Activated CD4-positive, CD25-positive, alpha-beta regulatory T cell treated with anti-CD3 and anti-CD28 coated beads, Interleukin-2, amount 50 U/mL, for 16 hours (primary cell): ENCODE data around the gene KRT79.

Source experiments
- DNase-seq: peaks from one replicate; pipeline ENCODE4 v3.0.0-alpha.2; 2020; ENCODE audit warnings: low read depth, low spot score

The KRT79 gene

DNA sequence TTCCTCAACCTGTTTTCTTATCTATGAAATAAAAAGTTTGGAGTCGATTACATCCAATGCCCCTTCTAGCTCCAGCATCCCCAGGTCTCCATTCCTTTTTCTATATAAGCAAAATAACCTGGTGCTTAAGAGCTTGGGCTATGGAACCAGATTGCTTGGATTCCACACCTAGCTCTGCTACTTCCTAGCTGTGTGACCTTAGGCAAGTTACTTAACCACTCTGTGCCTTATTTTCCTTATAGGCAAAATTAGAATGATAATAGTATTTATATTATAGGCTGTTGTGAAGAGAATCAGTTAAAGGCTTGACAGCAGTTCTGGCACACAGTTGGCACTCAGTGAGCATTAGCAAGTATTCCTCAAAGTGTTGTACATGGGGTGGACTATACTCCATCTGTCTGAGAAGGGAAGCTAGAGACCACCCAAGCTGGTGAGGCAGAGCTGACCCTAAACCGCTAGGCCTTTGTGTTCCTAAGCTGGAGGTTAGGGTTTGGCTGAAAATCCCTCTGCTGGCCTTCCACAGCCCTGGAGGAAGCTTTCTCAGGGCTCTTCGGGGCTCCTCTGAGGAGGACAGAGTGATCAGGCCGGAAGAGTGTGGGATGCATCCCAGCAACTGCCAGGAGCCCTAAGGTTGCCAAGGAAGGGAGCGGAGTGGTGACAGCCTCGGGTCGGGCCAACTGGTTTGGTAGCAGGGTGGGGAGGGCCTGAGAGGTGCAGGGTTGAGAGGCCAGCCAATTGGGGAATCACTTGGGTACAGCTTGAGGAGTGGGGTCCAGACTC is 14.2 kb downstream of the KRT79 start:
- DNase-seq, result no peak

DNA sequence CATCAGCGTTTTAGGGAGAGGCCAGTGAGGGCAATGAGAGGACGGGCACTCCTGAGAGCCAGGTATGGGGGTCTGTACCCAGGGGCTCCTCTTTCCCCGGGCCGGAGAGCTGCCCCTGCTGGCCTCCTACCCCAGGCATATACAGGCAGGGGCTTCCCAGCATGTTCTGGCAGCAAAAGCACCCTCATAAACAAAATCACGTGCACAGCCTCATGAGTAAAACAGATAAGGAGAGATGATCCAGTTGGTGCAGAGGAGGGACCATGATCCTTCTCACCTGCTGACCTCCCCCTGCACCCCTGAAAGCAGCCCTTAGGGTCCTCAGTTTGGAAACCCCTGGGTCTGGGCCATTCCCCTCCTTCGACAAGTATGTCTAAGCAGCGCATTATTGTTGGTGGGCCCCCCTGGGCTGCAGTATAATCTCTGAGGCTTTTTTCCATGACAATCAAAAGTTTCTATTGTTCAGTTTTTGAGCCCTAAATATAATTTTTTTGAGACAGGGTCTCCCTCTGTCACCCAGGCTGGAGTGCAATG is 15.2 kb downstream of the KRT79 start:
- DNase-seq, result no peak

DNA sequence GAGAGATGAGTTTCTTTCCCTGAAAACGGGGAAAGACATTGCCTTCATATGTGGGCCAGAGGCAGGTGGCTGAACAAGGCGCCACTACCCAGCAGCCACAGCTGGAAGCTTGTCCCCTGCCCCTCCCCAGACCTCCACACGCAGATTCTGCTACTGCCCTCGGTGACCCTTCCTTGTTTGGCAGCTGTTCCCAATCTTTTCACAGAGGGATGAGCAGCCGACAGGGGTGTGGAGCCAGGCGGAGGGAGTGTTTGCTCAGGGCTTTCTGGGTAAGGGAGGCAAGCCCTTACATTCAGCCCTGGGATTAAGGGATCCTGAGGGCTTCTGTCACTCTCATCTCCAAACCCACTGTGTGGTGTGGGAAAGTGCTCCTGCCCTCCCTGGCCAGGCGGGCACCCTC is 15.7 kb downstream of the KRT79 start:
- no peak for DNase-seq

DNA sequence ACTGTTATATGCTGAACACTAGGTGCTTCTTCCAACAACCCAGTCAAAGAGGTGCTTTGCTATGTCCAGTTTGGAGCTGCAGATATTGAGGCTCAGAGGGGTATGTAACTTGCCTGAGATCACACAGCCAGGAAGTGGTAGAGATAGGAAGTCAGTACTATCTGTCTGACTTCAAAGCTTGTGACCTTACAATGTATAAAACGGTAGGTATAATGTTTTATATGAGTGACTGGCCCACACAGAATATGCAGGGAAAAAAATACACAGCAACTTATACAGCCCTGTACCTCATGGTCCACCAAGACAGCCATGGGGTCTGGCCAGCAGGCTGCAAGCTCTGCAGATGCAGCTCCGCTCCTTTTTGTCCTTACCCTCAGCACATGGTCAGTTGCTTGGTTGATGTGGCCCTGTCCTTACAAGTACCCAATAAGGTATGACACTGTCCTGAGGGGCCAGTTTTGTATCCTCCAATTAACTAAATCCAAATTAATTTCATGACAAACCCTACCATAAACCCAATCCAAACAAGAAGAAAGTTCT is 16.3 kb downstream of the KRT79 start:
- DNase-seq, result no peak

DNA sequence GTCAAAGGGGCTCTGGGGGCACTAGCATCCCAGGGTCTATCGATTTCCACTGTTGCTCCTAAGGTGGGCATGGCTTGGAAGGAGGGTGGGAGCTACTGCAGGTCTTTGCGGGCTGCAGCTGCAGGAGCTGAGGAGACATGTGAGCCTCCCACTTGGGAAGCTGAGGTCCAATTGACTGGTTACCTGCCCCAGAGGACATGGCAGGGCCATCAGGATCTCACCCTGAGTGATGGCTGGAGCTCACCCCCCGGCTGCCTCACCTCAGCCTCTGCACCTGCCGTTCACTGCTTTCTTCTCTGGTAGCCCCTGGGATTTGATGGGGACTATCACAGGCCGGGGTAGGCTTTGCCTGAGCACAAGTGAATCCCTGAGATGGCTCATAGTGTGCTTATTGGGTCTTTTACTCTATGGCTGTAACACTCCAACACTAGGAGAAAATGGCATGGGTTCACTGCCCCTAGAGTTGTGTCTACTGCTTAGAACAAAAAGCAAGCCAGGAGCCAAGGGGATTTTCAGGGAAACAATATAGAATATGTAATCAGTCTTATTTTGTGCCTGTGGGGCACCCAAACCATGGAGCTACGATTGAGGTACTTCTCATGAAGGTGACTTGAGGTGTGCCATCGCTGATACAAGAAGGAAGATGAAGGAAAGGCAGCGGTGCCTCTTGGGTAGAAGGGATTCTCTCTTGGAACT is 17.0 kb downstream of the KRT79 start:
- DNase-seq, result no peak

DNA sequence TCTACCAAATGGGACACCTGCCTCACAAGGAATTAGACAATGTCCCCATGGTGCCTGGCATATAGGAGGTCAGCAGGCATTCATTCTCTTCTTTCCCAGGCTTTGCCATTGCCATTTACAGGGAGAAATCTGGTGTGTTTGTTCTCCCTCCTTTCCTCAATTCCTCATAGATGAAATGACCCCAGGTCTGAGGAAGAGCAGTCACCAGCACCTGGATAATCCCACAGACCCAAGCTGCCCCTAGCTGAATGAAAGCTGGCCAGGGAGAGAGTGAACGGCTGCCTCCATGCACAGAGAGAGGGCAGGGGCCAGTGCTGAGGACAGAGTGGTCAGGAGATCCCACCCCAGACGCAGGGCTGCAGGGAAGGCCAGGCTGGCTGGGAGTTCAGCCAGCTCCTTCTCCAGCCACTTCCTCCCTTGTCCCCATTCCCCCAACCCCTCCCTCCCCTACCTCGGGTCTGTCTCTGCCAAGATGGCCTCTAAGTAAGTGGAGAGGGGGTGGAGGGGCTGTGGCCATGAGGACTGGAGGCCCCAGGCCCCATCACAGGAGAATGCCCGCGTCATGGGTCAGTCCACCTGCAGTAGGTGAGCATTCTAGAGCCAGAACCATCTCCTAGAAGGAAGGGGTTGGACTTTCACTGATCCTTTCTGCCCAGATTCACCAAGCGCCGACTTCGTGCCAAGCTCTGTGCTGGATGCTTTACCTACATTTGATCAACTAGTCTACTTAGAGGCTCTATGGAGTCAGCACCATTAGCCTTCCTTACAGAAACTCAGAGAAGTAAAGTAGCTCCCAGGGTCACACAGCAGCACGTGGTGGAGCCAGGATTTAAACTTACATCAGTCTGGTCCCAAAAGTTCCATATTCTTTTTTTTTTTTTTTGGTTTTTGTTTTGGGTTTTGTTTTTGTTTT is 18.2 kb downstream of the KRT79 start:
- no peak for DNase-seq

DNA sequence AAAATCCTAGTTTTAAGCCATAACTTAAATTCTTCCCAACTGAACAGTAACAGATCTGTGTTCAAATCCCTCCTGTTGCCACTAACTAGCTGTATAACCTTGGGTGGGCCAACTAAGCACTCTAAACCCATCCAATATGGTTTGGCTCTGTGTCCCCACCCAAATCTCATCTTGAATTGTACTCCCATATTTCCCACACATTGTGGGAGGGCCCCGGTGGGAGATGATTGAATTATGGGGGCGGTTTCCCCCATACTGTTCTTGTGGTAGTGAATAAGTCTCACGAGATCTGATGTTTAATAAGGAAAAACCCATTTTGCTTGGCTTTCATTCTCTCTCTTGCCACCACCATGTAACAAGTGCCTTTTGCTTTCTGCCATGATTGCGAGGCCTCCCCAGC is 18.9 kb downstream of the KRT79 start:
- DNase-seq, result no peak

DNA sequence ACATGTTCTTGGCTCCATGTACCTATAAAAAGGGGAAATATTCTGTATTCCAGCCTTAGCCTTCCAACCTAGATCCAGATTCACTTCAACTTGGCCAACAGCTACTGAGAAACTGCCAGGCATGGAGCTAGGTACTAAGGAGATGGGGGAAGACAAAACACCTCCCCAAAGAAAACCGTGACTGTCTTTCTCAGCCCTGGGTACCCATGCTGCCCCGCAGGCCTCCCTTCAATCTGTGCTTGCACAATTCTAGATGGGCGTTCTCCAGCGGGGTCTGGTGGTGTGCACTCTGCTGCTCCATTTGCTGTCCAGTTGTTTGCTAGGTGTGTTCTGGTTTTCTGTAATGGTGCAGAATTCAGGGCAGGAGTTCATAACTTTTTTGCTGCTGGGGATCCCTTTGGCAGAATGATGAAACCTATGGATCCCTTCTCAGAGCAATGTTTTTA is 19.4 kb downstream of the KRT79 start:
- no peak for DNase-seq

DNA sequence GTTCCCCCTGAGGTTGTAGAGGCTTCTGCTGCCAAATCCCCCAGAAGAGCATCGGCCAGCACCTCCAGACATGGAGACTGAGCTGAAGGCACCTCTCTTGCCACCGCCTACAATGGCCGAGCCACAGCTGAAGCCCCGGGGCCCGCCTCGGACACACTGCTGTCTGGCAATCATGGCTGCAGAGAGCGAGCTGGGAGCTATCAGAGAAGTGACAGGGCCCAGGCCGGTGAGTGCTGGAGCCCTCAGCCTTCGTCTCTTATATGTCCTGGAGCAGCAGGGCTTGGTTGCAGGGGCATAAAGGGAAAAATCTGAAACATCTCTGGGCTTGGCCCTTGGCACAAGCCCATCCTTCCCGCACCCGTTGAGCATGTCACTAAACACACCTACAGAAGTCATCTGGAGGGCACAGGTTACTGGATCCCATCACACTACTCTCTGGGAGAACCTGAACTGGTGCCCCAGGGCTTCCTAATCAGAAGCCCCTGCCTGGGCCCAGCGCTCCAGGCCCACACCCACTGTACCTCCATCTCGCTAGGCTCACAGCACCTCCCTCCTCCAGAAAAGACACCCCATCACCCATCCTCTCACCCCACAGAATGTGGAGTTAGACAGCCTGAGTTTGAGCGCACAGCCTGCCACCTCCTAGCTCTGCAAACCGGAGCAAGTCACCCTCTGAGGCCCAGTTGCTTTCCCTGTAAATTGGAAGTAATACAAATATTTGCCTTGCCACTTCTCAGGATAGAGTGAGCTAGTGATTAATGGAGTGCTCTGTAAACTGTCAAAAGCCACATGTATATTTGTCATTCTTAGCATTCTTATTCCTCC is 20.0 kb downstream of the KRT79 start, which contains the start of gene KRT4:
Gene KRT4, minus strand, starts transcription at position 232 of the 825 bp plus-strand sequence. Its CDS starts 58 bp downstream, at position 174.
- DNase-seq, result no peak

DNA sequence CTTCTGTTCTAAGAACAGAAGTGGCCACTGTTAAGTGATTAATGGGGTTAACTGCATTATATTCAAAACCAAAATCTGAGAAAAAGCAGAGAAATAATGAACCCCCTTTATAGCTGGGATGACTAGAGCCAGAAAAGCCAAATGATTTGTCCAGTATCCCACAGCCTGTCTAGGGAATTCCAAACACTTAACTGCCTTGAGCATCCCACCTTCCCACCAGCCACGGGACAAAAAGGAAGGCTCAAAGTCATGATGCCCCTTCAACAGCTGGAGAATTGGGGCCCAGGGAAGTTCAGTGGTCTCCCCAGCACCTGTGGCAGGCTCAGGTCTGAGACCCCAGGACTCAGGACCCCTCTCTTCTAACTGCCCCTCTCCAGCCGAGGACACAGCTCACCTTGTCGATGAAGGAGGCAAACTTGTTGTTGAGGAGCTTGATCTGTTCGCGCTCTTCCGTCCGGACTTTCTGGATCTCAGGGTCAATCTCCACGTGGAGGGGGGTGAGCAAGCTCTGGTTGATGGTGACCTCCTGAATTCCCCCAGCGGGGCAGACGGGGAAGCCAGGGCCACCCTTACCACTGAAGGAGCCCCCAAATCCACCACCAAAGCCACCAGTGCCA is 20.8 kb downstream of the KRT79 start:
- DNase-seq, result no peak

DNA sequence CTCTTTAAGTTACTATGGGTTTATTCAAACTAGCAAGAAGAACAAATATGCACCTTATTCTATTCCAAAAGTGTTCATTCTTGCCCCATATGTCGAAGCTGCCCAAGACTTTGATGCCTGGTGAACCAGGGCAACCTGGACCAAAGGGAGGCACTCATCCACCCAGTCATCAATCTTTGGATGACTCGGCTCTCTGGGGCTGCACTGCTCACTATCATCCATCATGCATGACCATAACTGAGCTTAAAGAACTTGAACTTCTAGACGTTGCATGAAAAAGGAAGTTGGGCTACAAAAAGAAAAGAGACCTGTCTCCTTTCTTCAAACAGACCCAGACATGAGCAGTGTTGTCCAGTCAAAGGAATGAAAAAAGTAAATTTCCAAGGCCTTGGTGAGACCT is 21.4 kb downstream of the KRT79 start:
- DNase-seq, result no peak

DNA sequence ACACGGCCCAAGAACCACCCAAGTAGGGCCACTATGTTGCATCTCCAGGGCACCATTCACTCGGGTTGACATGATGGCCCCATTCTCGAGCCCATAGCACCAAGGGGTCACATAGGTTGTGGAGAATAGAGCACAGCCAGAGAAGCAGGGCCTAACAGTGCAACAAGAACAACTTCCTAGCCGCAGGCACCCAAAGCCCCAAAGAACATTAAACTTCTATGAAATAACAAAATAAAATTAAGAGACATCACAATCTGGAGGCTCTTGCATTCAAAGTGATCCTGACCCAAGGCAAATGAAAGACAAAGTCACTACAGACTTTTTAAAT is 22.1 kb downstream of the KRT79 start:
- DNase-seq, result no peak

DNA sequence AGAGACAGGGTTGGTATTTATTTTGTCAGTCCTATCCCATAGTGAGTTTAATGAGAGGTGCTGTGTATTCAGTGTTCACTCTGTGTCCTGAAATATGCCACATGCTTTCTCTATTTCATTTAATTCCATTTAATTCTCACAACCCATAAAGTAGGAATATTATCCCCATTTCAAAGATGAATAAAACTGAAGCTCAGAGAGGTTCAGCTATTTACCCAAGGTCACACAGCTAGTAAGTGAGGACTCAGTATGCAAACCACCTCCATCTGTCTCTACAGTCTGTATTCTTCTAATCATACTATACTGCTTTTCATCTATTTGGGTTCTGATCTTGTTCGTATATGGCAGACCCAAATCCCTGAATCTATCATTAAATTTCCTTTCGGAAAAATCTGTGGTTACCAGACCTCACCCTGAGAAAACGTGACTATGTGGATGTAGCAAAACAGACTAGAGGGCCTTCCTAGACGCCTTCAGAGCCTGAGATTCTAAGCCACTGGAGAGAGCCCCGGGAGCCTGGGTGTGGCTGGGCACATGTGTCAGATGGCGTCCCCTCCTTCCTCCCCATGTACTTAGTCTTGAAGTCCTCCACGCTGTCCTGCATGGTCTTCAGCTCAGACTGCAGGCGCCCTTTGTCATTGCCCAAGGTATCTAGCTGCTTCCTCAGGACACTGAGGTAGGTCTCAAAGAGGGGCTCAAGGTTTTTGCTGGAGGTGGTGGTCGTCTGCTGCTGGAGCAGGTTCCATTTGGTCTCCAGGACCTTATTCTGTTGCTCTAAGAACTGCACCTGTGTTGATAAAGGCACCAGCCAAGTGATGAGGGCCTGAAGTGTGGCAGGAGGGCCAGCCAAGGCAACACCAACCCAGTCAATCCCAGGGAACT is 22.7 kb downstream of the KRT79 start:
- DNase-seq, result no peak

DNA sequence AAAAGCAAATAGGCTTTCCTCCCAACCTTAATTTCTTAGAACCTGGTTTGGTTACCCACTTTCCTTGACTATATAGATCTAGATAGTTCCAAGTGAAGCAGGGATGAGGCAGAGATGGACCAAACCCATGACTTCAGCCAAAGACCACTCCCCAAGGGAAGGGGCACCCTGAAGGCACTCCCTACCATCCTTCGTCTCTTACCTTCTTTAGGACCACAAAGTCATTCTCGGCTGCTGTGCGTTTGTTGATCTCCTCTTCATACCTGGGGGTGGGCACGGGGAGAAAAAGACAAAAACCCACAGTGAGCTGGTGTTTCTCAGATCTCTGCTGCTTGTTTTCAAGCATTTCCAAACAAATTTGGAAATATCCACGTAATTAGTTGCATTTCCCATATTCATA is 23.6 kb downstream of the KRT79 start:
- no peak for DNase-seq

DNA sequence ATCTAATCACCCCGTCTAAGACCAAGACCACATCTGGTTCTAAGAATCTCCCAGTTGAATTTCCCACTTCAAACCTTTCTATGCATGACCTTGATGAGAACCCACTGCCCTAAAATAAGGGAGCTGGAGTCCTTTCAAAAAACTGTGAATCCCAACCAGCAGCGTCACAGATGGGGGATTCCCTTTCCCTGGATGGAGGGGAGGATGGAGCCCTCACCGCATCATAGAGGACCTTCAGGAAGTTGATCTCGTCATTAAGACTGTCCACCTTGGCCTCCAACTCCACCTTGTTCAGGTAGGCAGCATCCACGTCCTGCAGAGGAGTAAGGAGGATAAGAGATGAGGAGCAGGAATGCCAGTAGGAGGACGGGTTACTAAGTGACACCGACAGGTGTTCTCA is 24.9 kb downstream of the KRT79 start:
- no peak for DNase-seq

DNA sequence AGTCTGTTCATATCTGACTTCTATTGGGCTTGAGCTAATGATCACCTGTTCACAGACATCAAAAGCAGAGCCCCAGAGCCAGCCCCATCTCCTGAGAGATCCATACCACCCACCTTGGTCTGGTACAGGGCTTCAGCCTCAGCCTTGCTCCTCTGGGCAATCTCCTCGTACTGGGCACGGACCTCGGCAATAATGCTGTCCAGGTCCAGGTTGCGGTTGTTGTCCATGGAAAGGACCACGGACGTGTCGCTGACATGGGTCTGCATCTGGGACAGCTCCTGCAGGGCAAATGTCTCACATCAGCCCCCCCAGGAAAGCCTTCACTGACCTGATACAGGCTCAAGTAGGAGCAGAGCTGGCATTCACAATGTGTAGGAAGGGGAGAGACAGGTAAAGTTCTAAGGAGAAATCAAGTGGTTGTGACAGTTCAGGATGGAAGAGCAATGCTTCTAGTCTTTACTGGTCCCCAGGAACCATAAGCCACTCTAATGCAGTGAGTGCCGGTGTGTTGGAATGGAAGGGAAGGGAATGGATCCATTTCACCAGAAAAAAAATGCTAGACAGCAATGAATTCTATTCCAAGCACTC is 25.4 kb downstream of the KRT79 start:
- no peak for DNase-seq

DNA sequence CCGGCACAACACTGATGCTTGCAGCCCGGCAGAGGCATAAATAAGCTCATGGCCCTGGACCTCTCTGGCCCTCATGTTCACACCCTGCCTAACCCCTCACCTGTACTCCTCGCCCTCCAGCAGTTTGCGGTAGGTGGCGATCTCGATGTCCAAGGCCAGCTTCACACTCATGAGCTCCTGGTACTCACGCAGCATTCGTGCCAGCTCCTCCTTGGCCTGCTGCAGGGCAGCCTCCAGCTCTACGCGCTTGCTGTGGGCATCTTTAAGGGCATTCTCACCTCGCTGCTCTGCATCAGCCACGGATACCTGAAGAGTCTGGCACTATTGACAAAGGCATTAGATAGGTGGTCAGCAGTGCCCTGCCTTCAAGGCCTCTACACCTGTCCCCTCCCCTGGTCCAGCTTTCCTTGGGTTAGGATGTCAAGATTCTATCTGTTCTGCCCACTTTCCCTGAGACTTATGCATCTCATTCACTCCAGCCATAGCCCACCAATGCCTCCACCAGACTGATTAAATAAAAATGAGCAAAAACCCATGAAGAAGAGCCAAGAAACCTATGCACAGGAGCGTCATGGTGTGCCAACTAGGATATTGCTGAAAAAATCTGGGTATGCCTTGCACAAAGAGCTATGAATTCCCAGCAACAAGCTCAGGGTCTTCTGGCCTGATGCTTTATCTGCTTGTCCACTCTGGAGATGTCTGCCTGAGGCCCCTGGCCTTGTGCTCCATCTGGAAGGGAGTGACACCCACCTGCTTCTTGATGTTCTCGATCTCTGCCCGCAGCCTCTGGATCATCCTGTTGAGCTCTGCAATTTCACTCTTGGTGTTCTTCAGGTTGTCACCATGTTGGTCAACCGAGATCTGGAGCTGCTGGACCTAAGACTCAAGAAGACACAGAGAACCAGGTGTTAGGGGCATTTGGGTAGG is 26.3 kb downstream of the KRT79 start:
- no peak for DNase-seq
